Skin of body (tissue), 2 donors: ENCODE measurements around the gene RNF168. TPM values are rescaled to one million over a fixed set of nuclear protein-coding genes. Genes with fewer than 3 reads are reported as not detected.

ENCODE experiments used
- small RNA-seq: library from RNA; depleted of rRNA; stranded (forward); fragments of <200 nt; gene quantifications from one replicate; pipeline ENCODE3, GENCODE V24; 2014; ENCODE audit warnings: low replicate concordance
- total RNA-seq: library from RNA; depleted of rRNA; stranded (reverse); fragments of >200 nt; gene quantifications from one replicate; pipeline ENCODE4 v1.2.3, GENCODE V29; 2014

Gene RNF168
- total RNA-seq, 1 donor from 2014 or later: 18.2 TPM

Small RNA genes lying within 50 kb of the gene (small RNA-seq; reads per million reads assigned to genes)
- gene AC083822.1: not detected
- not detected for gene AC117490.1
- gene RPS29P3: not detected

Other genes starting within 250 kb of the RNF168 start
- gene PCYT1A, start 216.0 kb downstream of the RNF168 start, total RNA-seq: 42.2 TPM
- gene DYNLT2B, start 185.5 kb downstream of the RNF168 start, total RNA-seq: 5.7 TPM
- not detected for gene TM4SF19, start 165.4 kb downstream of the RNF168 start, total RNA-seq
- gene UBXN7, start 71.3 kb downstream of the RNF168 start, total RNA-seq: 29.8 TPM
- gene SMCO1, start 11.6 kb upstream of the RNF168 start, total RNA-seq: 0.79 TPM
- gene WDR53, start 64.8 kb upstream of the RNF168 start, total RNA-seq: 9.7 TPM
- 15.0 TPM for gene FBXO45, start 64.9 kb upstream of the RNF168 start, total RNA-seq
- gene NRROS, start 135.9 kb upstream of the RNF168 start, total RNA-seq: 3.9 TPM
- 1.3 TPM for gene CEP19, start 208.5 kb upstream of the RNF168 start, total RNA-seq
- 18.9 TPM for gene PIGX, start 208.6 kb upstream of the RNF168 start, total RNA-seq
- gene PAK2, start 236.1 kb upstream of the RNF168 start, total RNA-seq: 35.9 TPM